Karpas-422 (cell line): ENCODE data around the gene KLHL40. TPM values are rescaled to one million over a fixed set of nuclear protein-coding genes. Genes with fewer than 3 reads are reported as not detected.

Source experiments
- DNase-seq: peaks from one replicate; pipeline ENCODE4 v3.0.0-alpha.2; 2015
- H2AFZ ChIP-seq: fragments of 200-600 bp; sonication (generic); 2 replicates; pipeline ENCODE4 v1.6.1; 2014; ENCODE audit warnings: antibody characterized with exemption, low read length, mixed read lengths
- H3K27ac ChIP-seq: fragments of 200-600 bp; sonication (generic); 2 replicates; pipeline ENCODE4 v1.5.1; 2014; ENCODE audit warnings: mild to moderate bottlenecking, low read length, moderate library complexity
- H3K27me3 ChIP-seq: fragments of 200-600 bp; sonication (generic); 2 replicates; pipeline ENCODE4 v1.6.1; 2014; ENCODE audit warnings: low read length, mixed read lengths
- H3K36me3 ChIP-seq: fragments of 200-600 bp; sonication (generic); 2 replicates; pipeline ENCODE4 v1.6.1; 2014; ENCODE audit warnings: low read length, mixed read lengths; ENCODE audit not compliant: insufficient read depth
- H3K4me1 ChIP-seq: fragments of 200-600 bp; sonication (generic); 2 replicates; pipeline ENCODE4 v1.6.1; 2014; ENCODE audit warnings: mild to moderate bottlenecking, low read length, mixed read lengths
- H3K4me2 ChIP-seq: fragments of 200-600 bp; sonication (generic); 2 replicates; pipeline ENCODE4 v1.6.1; 2014; ENCODE audit warnings: low read length, low read depth, mild to moderate bottlenecking; ENCODE audit not compliant: poor library complexity, severe bottlenecking
- H3K4me3 ChIP-seq: fragments of 200-600 bp; sonication (generic); 2 replicates; pipeline ENCODE4 v1.5.1; 2014; ENCODE audit warnings: mild to moderate bottlenecking, antibody characterized with exemption, low read length, mixed read lengths
- H3K79me2 ChIP-seq: fragments of 200-600 bp; sonication (generic); 2 replicates; pipeline ENCODE4 v1.6.1; 2014; ENCODE audit warnings: mild to moderate bottlenecking, low read length, mixed read lengths
- H3K9ac ChIP-seq: fragments of 200-600 bp; sonication (generic); 2 replicates; pipeline ENCODE4 v1.6.0; 2014; ENCODE audit warnings: low read length
- H3K9me2 ChIP-seq: fragments of 200-600 bp; sonication (generic), shearing (Covaris generic); replicated peaks from 2 replicates; pipeline ENCODE4 v1.6.0; 2014; ENCODE audit warnings: mild to moderate bottlenecking, low read length, moderate library complexity; ENCODE audit not compliant: insufficient read depth
- H3K9me3 ChIP-seq: fragments of 300-700, 200-600 bp; sonication (generic); 2 replicates; pipeline ENCODE4 v1.6.1; 2014; ENCODE audit warnings: low read length, mixed read lengths
- H4K20me1 ChIP-seq: fragments of 200-600 bp; sonication (generic); 2 replicates; pipeline ENCODE4 v1.6.1; 2014; ENCODE audit warnings: mild to moderate bottlenecking, antibody characterized with exemption, low read length, low read depth; ENCODE audit not compliant: insufficient read depth
- total RNA-seq: library from RNA; depleted of rRNA; stranded (reverse); fragments of >200 nt; shearing (Covaris generic); gene quantifications from 2 replicates; pipeline ENCODE4 v1.2.3, GENCODE V29; 2014; ENCODE audit warnings: low replicate concordance

Gene KLHL40
- total RNA-seq, 1 experiment from 2014 or later, result not detected

- Histone ChIP-seq H3K27ac (no peak overlapping the region), H4K20me1 (no peaks in the 10 kb centered on the region), H3K4me3 (no peak overlapping the region), H3K9me2 (no peaks in the 10 kb centered on the region), H3K36me3 (no peaks in the 10 kb centered on the region), H3K4me2 (no peak overlapping the region), H3K9ac (no peak overlapping the region), H3K27me3 (no peaks in the 10 kb centered on the region), H3K79me2 (no peaks in the 10 kb centered on the region), H3K9me3 (no peaks in the 10 kb centered on the region), H3K4me1 (no peaks in the 10 kb centered on the region), H2AFZ (no peak overlapping the region)
- DNase-seq, result no peak
These were observed 3.4 kb downstream of the KLHL40 start for GRCh38 chr3:42688487-42689420.

- H3K4me3 ChIP-seq, result no peak overlapping the region
- no peak overlapping the region for H3K9ac ChIP-seq
- H4K20me1 ChIP-seq, result no peaks in the 10 kb centered on the region
- no peaks in the 10 kb centered on the region for H3K4me1 ChIP-seq
- H3K4me2 ChIP-seq, result no peak overlapping the region
- H3K27me3 ChIP-seq, result no peaks in the 10 kb centered on the region
- H3K27ac ChIP-seq, result no peak overlapping the region
- H3K79me2 ChIP-seq, result no peaks in the 10 kb centered on the region
- no peak overlapping the region for H2AFZ ChIP-seq
- H3K9me3 ChIP-seq, result no peaks in the 10 kb centered on the region
- H3K9me2 ChIP-seq, result no peaks in the 10 kb centered on the region
- no peaks in the 10 kb centered on the region for H3K36me3 ChIP-seq
- DNase-seq, result no peak
These were observed 4.2 kb downstream of the KLHL40 start for GRCh38 chr3:42689421-42690014.

DNA sequence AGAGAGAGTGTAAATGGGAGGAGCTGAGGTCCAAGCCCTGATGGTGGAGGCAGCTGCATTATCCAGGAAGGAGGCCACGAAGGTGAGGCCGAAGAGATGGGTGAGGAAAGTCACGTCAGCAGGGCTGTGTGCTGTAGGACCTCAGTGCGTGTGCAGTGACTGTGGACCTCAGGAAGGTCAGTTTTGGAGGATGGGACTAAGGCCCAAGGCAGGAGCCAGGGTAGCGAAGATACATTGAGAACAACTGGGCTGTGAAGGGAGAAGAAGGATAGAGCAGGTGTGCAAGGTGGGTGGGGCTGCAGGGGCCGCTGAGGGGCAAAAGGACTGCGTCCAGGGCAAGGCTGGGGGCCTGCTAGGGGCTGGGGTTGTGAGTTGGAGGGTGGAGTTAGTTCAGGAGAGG lies 4.9 kb downstream of the KLHL40 start:
- no peaks in the 10 kb centered on the region for H3K9me2 ChIP-seq
- H3K36me3 ChIP-seq, result no peaks in the 10 kb centered on the region
- no peaks in the 10 kb centered on the region for H3K27me3 ChIP-seq
- no peak overlapping the region for H3K4me2 ChIP-seq
- H3K4me3 ChIP-seq, result no peak overlapping the region
- H3K9ac ChIP-seq, result no peak overlapping the region
- no peaks in the 10 kb centered on the region for H3K4me1 ChIP-seq
- no peaks in the 10 kb centered on the region for H3K79me2 ChIP-seq
- no peak for DNase-seq
- no peaks in the 10 kb centered on the region for H4K20me1 ChIP-seq
- H3K27ac ChIP-seq, result no peak overlapping the region
- no peak overlapping the region for H2AFZ ChIP-seq
- no peaks in the 10 kb centered on the region for H3K9me3 ChIP-seq

DNA sequence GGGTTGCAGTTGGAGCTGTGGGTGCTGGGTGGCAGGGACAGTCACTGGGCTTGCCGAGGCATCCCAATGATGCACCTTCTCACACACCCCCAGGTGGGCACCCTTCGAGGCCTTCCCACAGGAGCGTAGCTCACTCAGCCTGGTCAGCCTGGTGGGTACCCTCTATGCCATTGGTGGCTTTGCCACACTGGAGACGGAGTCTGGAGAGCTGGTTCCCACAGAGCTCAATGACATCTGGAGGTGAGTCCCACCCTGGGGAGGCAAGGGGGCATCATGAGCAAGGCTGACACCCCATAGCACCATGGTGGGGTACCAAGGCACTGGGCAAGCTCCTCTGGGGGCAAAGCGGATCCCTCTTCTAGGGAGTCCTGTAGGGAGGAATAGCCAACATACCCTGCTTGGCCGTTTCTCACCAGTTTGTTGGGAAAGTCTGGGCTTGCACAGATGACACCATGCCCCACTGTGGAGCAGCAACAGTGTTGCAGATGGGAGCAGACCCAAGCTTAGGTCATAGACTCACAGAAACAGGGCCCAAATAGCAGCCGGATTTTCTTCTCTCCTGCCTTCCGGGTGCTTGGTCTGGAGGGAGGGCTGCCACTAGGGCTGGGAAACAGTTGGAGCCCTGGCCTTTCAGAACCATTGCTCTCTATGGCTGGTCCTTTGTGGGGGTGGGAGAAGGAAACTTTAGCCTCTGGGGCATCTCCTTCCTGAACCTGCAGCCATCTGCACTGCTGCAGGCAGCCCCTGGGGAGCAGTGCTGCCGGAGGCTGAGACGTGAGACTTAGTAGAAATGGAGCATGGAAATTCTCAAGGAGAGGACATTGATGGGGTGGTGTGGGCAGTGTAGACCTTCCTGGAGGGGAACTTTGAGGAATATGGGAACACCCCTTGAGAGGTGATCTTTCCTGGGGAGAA lies 5.7 kb downstream of the KLHL40 start:
- Histone ChIP-seq H3K4me1 (no peaks in the 10 kb centered on the region), H3K9me3 (no peaks in the 10 kb centered on the region), H2AFZ (no peak overlapping the region), H3K27me3 (no peaks in the 10 kb centered on the region), H4K20me1 (no peaks in the 10 kb centered on the region), H3K9ac (no peak overlapping the region), H3K36me3 (no peaks in the 10 kb centered on the region), H3K4me2 (no peak overlapping the region), H3K79me2 (no peaks in the 10 kb centered on the region), H3K4me3 (no peak overlapping the region), H3K9me2 (no peaks in the 10 kb centered on the region), H3K27ac (no peak overlapping the region)
- no peak for DNase-seq

GRCh38 chr3:42691816-42692666 lies 6.7 kb downstream of the KLHL40 start:
- Histone ChIP-seq H4K20me1 (no peaks in the 10 kb centered on the region), H3K9me2 (no peaks in the 10 kb centered on the region), H3K27ac (no peak overlapping the region), H3K27me3 (no peaks in the 10 kb centered on the region), H3K9me3 (no peaks in the 10 kb centered on the region), H3K9ac (no peak overlapping the region), H3K4me3 (no peak overlapping the region), H3K79me2 (no peaks in the 10 kb centered on the region), H3K4me1 (no peaks in the 10 kb centered on the region), H2AFZ (no peak overlapping the region), H3K4me2 (no peak overlapping the region), H3K36me3 (no peaks in the 10 kb centered on the region)
- DNase-seq, result no peak

DNA sequence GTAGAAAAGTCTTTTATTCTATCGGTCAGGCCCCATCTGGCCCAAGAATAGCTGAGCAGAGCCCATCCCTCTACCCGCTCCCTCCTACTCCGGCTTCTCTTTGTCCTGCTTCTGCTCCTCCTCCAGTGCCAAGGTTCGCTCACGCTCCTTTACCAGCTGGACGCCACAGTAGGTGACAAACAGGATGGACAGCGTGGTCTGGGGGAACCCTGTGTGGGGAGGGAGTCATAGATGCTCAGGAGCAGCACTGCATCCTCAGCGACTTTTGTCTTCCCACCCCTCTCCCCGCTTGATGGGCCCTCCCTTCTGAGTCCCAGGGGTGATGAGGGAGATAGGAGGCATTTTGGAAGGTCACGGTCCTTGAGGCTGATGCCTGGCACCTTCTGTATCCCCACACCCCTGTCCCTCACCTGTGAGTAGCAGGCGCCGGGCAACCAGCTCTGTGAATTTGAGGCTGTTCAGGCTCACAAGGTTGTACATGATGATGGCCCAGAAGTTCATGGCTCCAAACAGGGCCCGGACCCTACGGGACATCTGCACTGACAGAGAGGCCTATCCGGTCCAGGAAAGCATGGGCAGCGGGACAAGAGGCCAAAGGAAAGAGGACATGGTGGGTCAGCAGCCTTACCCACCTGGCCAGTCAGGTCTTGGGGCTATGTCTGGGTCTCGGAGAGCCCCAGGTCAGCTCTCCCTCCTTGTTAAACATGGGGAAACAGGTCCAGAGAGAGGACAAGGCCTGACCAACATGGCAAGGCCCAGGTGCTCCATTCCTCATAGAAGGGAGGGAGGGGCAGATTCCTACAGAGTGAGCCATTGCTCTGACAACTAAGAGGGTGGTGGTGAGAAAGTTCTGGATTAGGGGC lies 7.6 kb downstream of the KLHL40 start:
- H3K9me3 ChIP-seq, result no peaks in the 10 kb centered on the region
- H2AFZ ChIP-seq, result no peak overlapping the region
- H3K36me3 ChIP-seq, result no peaks in the 10 kb centered on the region
- no peak overlapping the region for H3K4me3 ChIP-seq
- H3K9me2 ChIP-seq, result no peaks in the 10 kb centered on the region
- H3K79me2 ChIP-seq, result no peaks in the 10 kb centered on the region
- no peaks in the 10 kb centered on the region for H3K27me3 ChIP-seq
- no peak overlapping the region for H3K27ac ChIP-seq
- no peak overlapping the region for H3K9ac ChIP-seq
- DNase-seq, result no peak
- H3K4me2 ChIP-seq, result no peak overlapping the region
- no peaks in the 10 kb centered on the region for H3K4me1 ChIP-seq
- no peaks in the 10 kb centered on the region for H4K20me1 ChIP-seq

GRCh38 chr3:42693530-42693930 lies 8.2 kb downstream of the KLHL40 start:
- no peak overlapping the region for H2AFZ ChIP-seq
- no peak for DNase-seq

More at GRCh38 chr3:42693530-42693930, 8.2 kb downstream of the KLHL40 start:
- no peak overlapping the region for H3K27ac ChIP-seq
- no peaks in the 10 kb centered on the region for H3K36me3 ChIP-seq
- no peak overlapping the region for H3K4me3 ChIP-seq
- no peaks in the 10 kb centered on the region for H3K4me1 ChIP-seq
- no peaks in the 10 kb centered on the region for H4K20me1 ChIP-seq
- H3K27me3 ChIP-seq, result no peaks in the 10 kb centered on the region
- no peaks in the 10 kb centered on the region for H3K9me2 ChIP-seq
- H3K4me2 ChIP-seq, result no peak overlapping the region
- H3K79me2 ChIP-seq, result no peaks in the 10 kb centered on the region
- H3K9ac ChIP-seq, result no peak overlapping the region
- H3K9me3 ChIP-seq, result no peaks in the 10 kb centered on the region
